Measurements from ENCODE around the gene NFKBIE. TPM values are rescaled to one million over a fixed set of nuclear protein-coding genes. Genes with fewer than 3 reads are reported as not detected.

The NFKBIE gene
- total and polyA plus RNA-seq, 2 of the 13 experiments (the other 11 are each of a cell fraction or from before 2014, with no cell fraction given), result 6.7 to 14.5 TPM

DNA sequence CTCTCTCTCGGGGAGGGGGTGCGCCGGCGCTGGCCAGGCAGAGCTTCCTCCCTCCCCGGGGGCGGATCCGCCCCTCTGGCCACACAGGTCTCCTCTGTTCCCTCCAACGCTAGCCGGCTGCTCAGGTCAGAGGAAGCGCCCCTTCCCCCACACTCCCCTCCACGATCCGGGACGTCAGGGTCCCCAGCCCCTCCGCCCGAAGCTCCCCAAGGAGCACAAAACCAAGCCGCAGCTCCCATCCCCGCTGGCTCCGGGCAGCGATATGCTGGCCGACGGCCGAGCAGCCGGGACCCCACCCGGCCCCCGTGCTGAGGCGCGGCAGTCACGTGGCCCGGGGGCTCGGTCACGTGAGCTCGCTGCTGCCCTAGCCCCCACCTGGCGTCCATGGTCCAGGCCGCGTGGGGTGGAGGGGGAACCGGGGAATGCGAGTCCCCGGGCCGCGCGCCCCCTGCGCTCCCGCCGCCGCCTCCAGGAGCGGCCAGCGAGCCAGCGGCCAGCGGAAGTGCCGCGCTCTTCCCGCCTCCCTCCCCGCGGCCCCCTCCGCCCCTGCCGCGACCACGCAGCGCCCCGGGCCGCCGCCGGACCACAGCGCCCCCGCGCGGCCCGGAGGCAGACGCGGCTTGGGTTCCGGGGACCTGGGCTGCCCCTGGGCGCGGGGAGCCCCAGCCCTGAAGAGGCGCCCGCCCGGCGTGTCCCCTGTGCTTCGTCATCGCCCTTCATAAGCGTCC is 8.2 kb downstream of the NFKBIE start, which contains the start of gene SLC35B2 (continued):
- TF ChIP-seq ZFAT (CRISPR knock-in tag; conservative IDR thresholded peaks at IDR 0.05) (no peak), PAX8 (CRISPR knock-in tag; IDR thresholded peaks at IDR 0.05; ENCODE audit: borderline replicate concordance) (peak; percentile 82), ZNF7 (CRISPR knock-in tag; IDR thresholded peaks at IDR 0.05) (no peak), ZBTB38 (CRISPR knock-in tag; IDR thresholded peaks at IDR 0.05) (0 out of 2 replicates have a peak, but pooled peaks have one; percentile 41), ZNF768 (CRISPR knock-in tag; IDR thresholded peaks at IDR 0.05) (no peak; the same call in 1 of the 2 replicates), AKAP8 (CRISPR knock-in tag; IDR thresholded peaks at IDR 0.05) (no peak; the same call in 1 of the 2 replicates), TFDP2 (CRISPR knock-in tag; IDR thresholded peaks at IDR 0.05) (peak; percentile 79), AGO1 (IDR thresholded peaks at IDR 0.05; ENCODE audit: low read depth, low read length, poor library complexity, severe bottlenecking) (peak; percentile 87), SMC3 (IDR thresholded peaks at IDR 0.05; ENCODE audit: low read length) (no peak), MZF1 (CRISPR knock-in tag; IDR thresholded peaks at IDR 0.05; ENCODE audit: borderline replicate concordance) (0 out of 2 replicates have a peak, but pooled peaks have one; percentile 60), ZSCAN5A (CRISPR knock-in tag; IDR thresholded peaks at IDR 0.05; ENCODE audit: borderline replicate concordance) (peak; percentile 80; the same call in 1 of the 2 replicates), YEATS2 (CRISPR knock-in tag; IDR thresholded peaks at IDR 0.05; ENCODE audit: borderline replicate concordance) (peak; percentile 83; the same call in 1 of the 2 replicates), ZNF652 (CRISPR knock-in tag; IDR thresholded peaks at IDR 0.05; ENCODE audit: borderline replicate concordance, low read depth) (no peak), HNRNPLL (IDR thresholded peaks at IDR 0.05; ENCODE audit: low read depth, low read length, poor library complexity, severe bottlenecking) (peak; percentile 60), ZNF577 (CRISPR knock-in tag; IDR thresholded peaks at IDR 0.05; ENCODE audit: borderline replicate concordance, low read depth) (no peak; the same call in 1 of the 2 replicates), ELF1 (CRISPR knock-in tag; IDR thresholded peaks at IDR 0.05) (peak; percentile 51), HDAC2 (CRISPR knock-in tag; IDR thresholded peaks at IDR 0.05) (peak; percentile 72), ARID2 (CRISPR knock-in tag; IDR thresholded peaks at IDR 0.05; ENCODE audit: borderline replicate concordance) (peak; percentile 78; the same call in 1 of the 2 replicates), CBX5 (CRISPR knock-in tag; IDR thresholded peaks at IDR 0.05; ENCODE audit: borderline replicate concordance) (peak; percentile 80; the same call in 1 of the 2 replicates), TBX2 (CRISPR knock-in tag; IDR thresholded peaks at IDR 0.05; ENCODE audit: borderline replicate concordance) (peak; percentile 73), KLF15 (CRISPR knock-in tag; IDR thresholded peaks at IDR 0.05; ENCODE audit: borderline replicate concordance) (0 out of 2 replicates have a peak, but pooled peaks have one; percentile 83), ZMAT3 (CRISPR knock-in tag; conservative IDR thresholded peaks at IDR 0.05) (peak; percentile 94)
- TF ChIP-seq, protein P1, sequence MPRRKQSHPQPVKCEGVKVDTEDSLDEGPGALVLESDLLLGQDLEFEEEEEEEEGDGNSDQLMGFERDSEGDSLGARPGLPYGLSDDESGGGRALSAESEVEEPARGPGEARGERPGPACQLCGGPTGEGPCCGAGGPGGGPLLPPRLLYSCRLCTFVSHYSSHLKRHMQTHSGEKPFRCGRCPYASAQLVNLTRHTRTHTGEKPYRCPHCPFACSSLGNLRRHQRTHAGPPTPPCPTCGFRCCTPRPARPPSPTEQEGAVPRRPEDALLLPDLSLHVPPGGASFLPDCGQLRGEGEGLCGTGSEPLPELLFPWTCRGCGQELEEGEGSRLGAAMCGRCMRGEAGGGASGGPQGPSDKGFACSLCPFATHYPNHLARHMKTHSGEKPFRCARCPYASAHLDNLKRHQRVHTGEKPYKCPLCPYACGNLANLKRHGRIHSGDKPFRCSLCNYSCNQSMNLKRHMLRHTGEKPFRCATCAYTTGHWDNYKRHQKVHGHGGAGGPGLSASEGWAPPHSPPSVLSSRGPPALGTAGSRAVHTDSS (CRISPR knock-in tag; conservative IDR thresholded peaks at IDR 0.05), result no peak
- TF ChIP-seq, protein P2, sequence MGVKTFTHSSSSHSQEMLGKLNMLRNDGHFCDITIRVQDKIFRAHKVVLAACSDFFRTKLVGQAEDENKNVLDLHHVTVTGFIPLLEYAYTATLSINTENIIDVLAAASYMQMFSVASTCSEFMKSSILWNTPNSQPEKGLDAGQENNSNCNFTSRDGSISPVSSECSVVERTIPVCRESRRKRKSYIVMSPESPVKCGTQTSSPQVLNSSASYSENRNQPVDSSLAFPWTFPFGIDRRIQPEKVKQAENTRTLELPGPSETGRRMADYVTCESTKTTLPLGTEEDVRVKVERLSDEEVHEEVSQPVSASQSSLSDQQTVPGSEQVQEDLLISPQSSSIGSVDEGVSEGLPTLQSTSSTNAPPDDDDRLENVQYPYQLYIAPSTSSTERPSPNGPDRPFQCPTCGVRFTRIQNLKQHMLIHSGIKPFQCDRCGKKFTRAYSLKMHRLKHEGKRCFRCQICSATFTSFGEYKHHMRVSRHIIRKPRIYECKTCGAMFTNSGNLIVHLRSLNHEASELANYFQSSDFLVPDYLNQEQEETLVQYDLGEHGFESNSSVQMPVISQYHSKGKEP (CRISPR knock-in tag; IDR thresholded peaks at IDR 0.05), result no peak

Measured in HepG2 (cell line).